Measurements from ENCODE around the gene PNMA6E.

- no peak for TF ChIP-seq POLR2A (IDR thresholded peaks at IDR 0.05)
- no peak for TF ChIP-seq CTCF (IDR thresholded peaks at IDR 0.05)
Measured at GRCh38 chrX:153406011-153406410, 4.9 kb upstream of the PNMA6E start.
